Esophagus muscularis mucosa (tissue), 4 donors: ENCODE data around the gene NAT14.

Source experiments
- CTCF ChIP-seq, 3 experiments: fragments of 200-600 bp in 2 of 3; fragments of 450-650 bp in 1 of 3; sonication (generic) in 2 of 3; IDR thresholded peaks; one replicate each; pipeline ENCODE4 v1.5.1; 2017 to 2019; ENCODE audit warnings: antibody characterized with exemption in 3 of 3, mild to moderate bottlenecking in 2 of 3, moderate library complexity in 1 of 3
- EP300 ChIP-seq: sonication (generic); formaldehyde crosslinking; IDR thresholded peaks from one replicate; pipeline ENCODE4 v1.6.1; 2017; ENCODE audit warnings: antibody characterized with exemption
- POLR2A ChIP-seq: fragments of 450-650 bp; IDR thresholded peaks from one replicate; pipeline ENCODE4 v1.6.1; 2017; ENCODE audit warnings: antibody characterized with exemption, moderate library complexity, mild to moderate bottlenecking, low read depth
- POLR2AphosphoS5 ChIP-seq, 2 donors: sonication (generic); formaldehyde crosslinking; IDR thresholded peaks; one replicate each; pipeline ENCODE4 v1.6.1; 2017; ENCODE audit warnings: antibody characterized with exemption in 2 of 2

DNA sequence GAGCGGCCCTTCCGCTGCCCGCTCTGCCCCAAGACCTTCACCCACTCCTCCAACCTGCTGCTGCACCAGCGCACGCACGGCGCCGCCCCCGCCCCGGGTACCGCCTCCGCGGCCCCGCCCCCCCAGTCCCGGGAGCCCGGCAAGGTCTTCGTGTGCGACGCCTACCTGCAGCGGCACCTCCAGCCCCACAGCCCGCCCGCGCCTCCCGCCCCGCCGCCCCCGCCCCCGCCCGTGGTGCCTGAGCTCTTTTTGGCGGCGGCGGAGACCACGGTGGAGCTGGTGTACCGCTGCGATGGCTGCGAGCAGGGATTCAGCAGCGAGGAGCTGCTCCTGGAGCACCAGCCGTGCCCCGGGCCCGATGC is 3.2 kb upstream of the NAT14 start:
- TF ChIP-seq CTCF (IDR thresholded peaks at IDR 0.05) (no peak), POLR2A (no peak), EP300 (no peak), POLR2AphosphoS5 (IDR thresholded peaks at IDR 0.05) (no peak)
